Hepatocyte (in vitro differentiated cells): ENCODE results near the gene CRYZ. TPM values are rescaled to one million over a fixed set of nuclear protein-coding genes. Genes with fewer than 3 reads are reported as not detected.

ENCODE experiments used
- DNase-seq: peaks from one replicate; pipeline ENCODE4 v3.0.0-alpha.2; 2016; ENCODE audit warnings: low spot score
- H2AFZ ChIP-seq: fragments of 200-600 bp; sonication (generic); 2 replicates; pipeline ENCODE4 v1.6.0; 2016; ENCODE audit warnings: antibody characterized with exemption, mild to moderate bottlenecking
- H3K27ac ChIP-seq: fragments of 200-600 bp; sonication (generic); 2 replicates; pipeline ENCODE4 v1.5.1; 2016; ENCODE audit warnings: mild to moderate bottlenecking
- H3K27me3 ChIP-seq: fragments of 200-600 bp; sonication (generic); 2 replicates; pipeline ENCODE4 v1.6.1; 2016
- H3K36me3 ChIP-seq: fragments of 200-600 bp; sonication (generic); replicated peaks from 2 replicates; pipeline ENCODE4 v1.5.1; 2016; ENCODE audit warnings: low read depth; ENCODE audit not compliant: insufficient read depth
- H3K4me1 ChIP-seq: fragments of 200-600 bp; sonication (generic); 2 replicates; pipeline ENCODE4 v1.5.1; 2016; ENCODE audit warnings: mild to moderate bottlenecking, moderate library complexity; ENCODE audit not compliant: insufficient read depth
- H3K4me2 ChIP-seq: fragments of 200-600 bp; sonication (generic); 2 replicates; pipeline ENCODE4 v1.6.0; 2016
- H3K4me3 ChIP-seq: fragments of 200-600 bp; sonication (generic); 2 replicates; pipeline ENCODE4 v1.5.1; 2016; ENCODE audit warnings: mild to moderate bottlenecking
- H3K79me2 ChIP-seq: fragments of 200-600 bp; sonication (generic); 2 replicates; pipeline ENCODE4 v1.6.0; 2017; ENCODE audit warnings: mild to moderate bottlenecking
- H3K9me2 ChIP-seq: fragments of 200-600 bp; sonication (generic); replicated peaks from 2 replicates; pipeline ENCODE4 v1.6.0; 2017; ENCODE audit warnings: mild to moderate bottlenecking; ENCODE audit not compliant: insufficient read depth
- H3K9me3 ChIP-seq: fragments of 200-600 bp; sonication (generic); 2 replicates; pipeline ENCODE4 v1.5.1; 2016; ENCODE audit warnings: low read depth, mild to moderate bottlenecking
- H4K20me1 ChIP-seq: fragments of 200-600 bp; sonication (generic); 2 replicates; pipeline ENCODE4 v1.6.0; 2016; ENCODE audit warnings: mild to moderate bottlenecking; ENCODE audit not compliant: insufficient read depth, poor library complexity, severe bottlenecking
- CTCF ChIP-seq: fragments of 200-600 bp; sonication (generic); IDR thresholded peaks from 2 replicates; pipeline ENCODE4 v1.5.1; 2016; ENCODE audit warnings: antibody characterized with exemption, mild to moderate bottlenecking; ENCODE audit not compliant: poor library complexity
- EZH2 ChIP-seq: fragments of 200-600 bp; sonication (generic); IDR thresholded peaks from 2 replicates; pipeline ENCODE4 v1.6.1; 2016; ENCODE audit warnings: antibody characterized with exemption, mild to moderate bottlenecking, borderline replicate concordance
- EZH2phosphoT487 ChIP-seq: fragments of 200-600 bp; sonication (generic); IDR thresholded peaks from one replicate; pipeline ENCODE4 v1.6.1; 2018; ENCODE audit warnings: antibody characterized with exemption, mild to moderate bottlenecking, low read depth, moderate library complexity; ENCODE audit not compliant: unreplicated experiment, severe bottlenecking
- WGBS: methylation state at CpG from one replicate; pipeline ENCODE4 v1.1.6; 2016; ENCODE audit warnings: low lambda C conversion rate; ENCODE audit errors: missing lambda C conversion rate; 5-methylcytosine and 5-hydroxymethylcytosine counted together
- polyA plus RNA-seq: library from polyadenylated mRNA; unstranded; fragments of >200 nt; fragmentation: Nextera tagmentation; extraction: Ambion mirVana; gene quantifications from 2 replicates; pipeline ENCODE4 v1.2.1, GENCODE V29; 2016
- total RNA-seq: library from RNA; depleted of rRNA; stranded (reverse); fragments of >200 nt; gene quantifications from 2 replicates; pipeline ENCODE4 v1.2.3, GENCODE V29; 2014

CRYZ gene
- total and polyA plus RNA-seq, 2 experiments from 2014 or later: 1.8 to 3.5 TPM

- Histone ChIP-seq H3K79me2 (no peaks in the 10 kb centered on the region), H3K36me3 (no peaks in the 10 kb centered on the region), H3K9me2 (no peaks in the 10 kb centered on the region), H3K4me1 (peaks cover 14% of the 10 kb centered on the region), H2AFZ (no peak overlapping the region), H3K9me3 (no peaks in the 10 kb centered on the region), H3K4me3 (no peak overlapping the region), H3K4me2 (peak overlapping the region; percentile 61), H4K20me1 (no peaks in the 10 kb centered on the region), H3K27ac (peak overlapping the region; percentile 91), H3K27me3 (no peaks in the 10 kb centered on the region)
- DNase-seq: peak; percentile 65
- TF ChIP-seq CTCF: no peak
- TF ChIP-seq EZH2: no peak
- no peak for TF ChIP-seq EZH2phosphoT487
- WGBS: 30% methylated on average over 11 of the region's 11 CpGs
Measured at GRCh38 chr1:74731399-74732052, 1.3 kb downstream of the CRYZ start.

DNA sequence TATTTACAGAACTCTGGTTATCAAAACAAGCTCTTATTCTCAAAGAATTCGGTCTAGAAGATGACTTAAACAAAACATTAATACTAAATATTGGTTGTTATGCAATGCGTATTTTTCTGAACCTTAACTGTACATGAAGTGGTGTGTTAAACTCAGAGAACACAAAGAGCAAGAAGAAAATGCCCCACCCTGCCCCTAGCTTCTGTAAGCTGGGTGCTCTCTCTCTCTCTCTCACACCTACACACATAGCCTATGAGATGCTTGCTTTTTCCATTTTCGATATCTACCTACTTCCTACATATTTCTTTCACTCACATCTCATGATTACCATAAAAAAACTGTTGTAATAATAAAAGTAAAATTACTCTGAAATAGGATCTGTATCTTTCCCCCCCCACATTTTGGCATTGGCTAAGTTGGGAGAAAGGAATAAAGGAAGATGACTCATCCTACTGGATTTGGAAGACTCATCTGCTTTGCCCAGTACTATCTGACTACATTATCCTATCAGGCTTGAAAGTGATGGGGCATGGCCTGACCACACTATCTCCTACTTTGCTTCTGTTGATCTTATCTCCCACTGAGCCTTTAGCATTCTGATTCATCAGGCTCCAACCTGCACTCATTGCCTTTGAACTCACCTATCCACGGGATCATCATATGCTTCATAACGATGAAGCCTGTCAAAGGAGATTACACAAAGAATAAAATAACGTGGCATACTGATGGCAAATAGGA lies 2.9 kb downstream of the CRYZ start:
- no peaks in the 10 kb centered on the region for H3K79me2 ChIP-seq

GRCh38 chr1:74728736-74729135 lies 4.1 kb downstream of the CRYZ start:
- Histone ChIP-seq H3K36me3 (no peaks in the 10 kb centered on the region), H3K27ac (peak overlapping the region; percentile 13), H4K20me1 (no peaks in the 10 kb centered on the region), H3K4me1 (peaks cover 14% of the 10 kb centered on the region), H3K9me3 (no peaks in the 10 kb centered on the region), H2AFZ (no peak overlapping the region), H3K4me2 (peak overlapping the region; percentile 24), H3K79me2 (no peaks in the 10 kb centered on the region), H3K9me2 (no peaks in the 10 kb centered on the region), H3K27me3 (no peaks in the 10 kb centered on the region), H3K4me3 (no peak overlapping the region)
- WGBS: 33% methylated on average over 3 of the region's 3 CpGs
- TF ChIP-seq EZH2phosphoT487: no peak
- DNase-seq: no peak

More for the DNA sequence above, 2.9 kb downstream of the CRYZ start:
- H3K4me1 ChIP-seq: peaks cover 14% of the 10 kb centered on the region
- no peaks in the 10 kb centered on the region for H3K27me3 ChIP-seq
- no peak overlapping the region for H3K4me3 ChIP-seq
- H4K20me1 ChIP-seq: no peaks in the 10 kb centered on the region
- WGBS: 53% methylated on average over 6 of the region's 6 CpGs
- H3K4me2 ChIP-seq: no peak overlapping the region
- H3K9me3 ChIP-seq: no peaks in the 10 kb centered on the region
- H2AFZ ChIP-seq: no peak overlapping the region
- peak overlapping the region; percentile 56 for H3K27ac ChIP-seq
- no peak for DNase-seq
- TF ChIP-seq CTCF (no peak), EZH2phosphoT487 (no peak), EZH2 (no peak)
- H3K9me2 ChIP-seq: no peaks in the 10 kb centered on the region
- no peaks in the 10 kb centered on the region for H3K36me3 ChIP-seq

- WGBS: 88% methylated on average over 1 of the region's 1 CpG
- H3K27me3 ChIP-seq: no peaks in the 10 kb centered on the region
- H3K9me3 ChIP-seq: no peaks in the 10 kb centered on the region
- H2AFZ ChIP-seq: no peak overlapping the region
- TF ChIP-seq EZH2 (no peak), EZH2phosphoT487 (no peak), CTCF (no peak)
- H3K27ac ChIP-seq: no peak overlapping the region
- no peak overlapping the region for H3K4me2 ChIP-seq
- no peaks in the 10 kb centered on the region for H3K36me3 ChIP-seq
- no peak overlapping the region for H3K4me3 ChIP-seq
- H3K9me2 ChIP-seq: no peaks in the 10 kb centered on the region
- no peaks in the 10 kb centered on the region for H4K20me1 ChIP-seq
- peaks cover 14% of the 10 kb centered on the region for H3K4me1 ChIP-seq
- DNase-seq: no peak
- H3K79me2 ChIP-seq: no peaks in the 10 kb centered on the region
Measured at GRCh38 chr1:74726063-74726462, 6.8 kb downstream of the CRYZ start.
